Measurements from ENCODE around the gene OTOL1. TPM values are rescaled to one million over a fixed set of nuclear protein-coding genes. Genes with fewer than 3 reads are reported as not detected.

OTOL1 gene
- total RNA-seq, 1 experiment from 2014 or later, result not detected

DNA sequence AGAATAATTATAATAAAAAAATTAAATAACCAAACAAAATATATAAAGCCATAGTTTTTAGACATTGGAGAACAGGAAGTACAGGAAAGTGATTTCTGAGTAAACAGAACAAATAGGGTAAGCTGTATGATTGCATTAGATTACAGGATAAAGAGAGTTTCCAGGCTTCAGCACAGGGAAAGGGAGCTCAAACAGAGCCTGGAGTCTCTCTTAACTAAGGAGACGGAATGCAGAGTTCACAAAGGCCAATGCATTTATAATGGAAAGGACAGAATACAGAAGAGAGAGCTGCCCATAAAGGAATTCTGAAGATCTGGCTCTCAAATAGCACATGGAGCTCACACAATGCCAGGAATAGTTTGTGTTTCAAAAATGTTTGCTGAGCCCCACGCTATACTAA is 42.0 kb upstream of the OTOL1 start:
- intact Hi-C loops (cut with micrococcal nuclease; ENCODE audit: unreplicated experiment), result no loop called here
- BruUV-seq (replicated peaks), result no TSS peak
- H3K9me3 ChIP-seq (ENCODE audit: low read depth, low read length, poor library complexity, severe bottlenecking), result no peaks in the 10 kb centered on the region
- H3K4me3 ChIP-seq (ENCODE audit: low read depth, low read length, poor library complexity, severe bottlenecking), result no peak overlapping the region
- H3K27ac ChIP-seq (ENCODE audit: low read depth, low read length, poor library complexity, severe bottlenecking), result no peak overlapping the region
- POLR2A ChIA-PET (ENCODE audit: low non-redundant PET), result no interaction called here
- peaks cover 14% of the 10 kb centered on the region for H3K4me1 ChIP-seq (ENCODE audit: insufficient read depth, low read length, poor library complexity, severe bottlenecking)
- CTCF ChIA-PET, result no interaction called here
- DNase-seq (ENCODE audit: low spot score), result no peak
- TF ChIP-seq EZH2 (IDR thresholded peaks at IDR 0.05; ENCODE audit: borderline replicate concordance, low read depth, low read length, poor library complexity, severe bottlenecking), result no peak
- TF ChIP-seq, protein P1, sequence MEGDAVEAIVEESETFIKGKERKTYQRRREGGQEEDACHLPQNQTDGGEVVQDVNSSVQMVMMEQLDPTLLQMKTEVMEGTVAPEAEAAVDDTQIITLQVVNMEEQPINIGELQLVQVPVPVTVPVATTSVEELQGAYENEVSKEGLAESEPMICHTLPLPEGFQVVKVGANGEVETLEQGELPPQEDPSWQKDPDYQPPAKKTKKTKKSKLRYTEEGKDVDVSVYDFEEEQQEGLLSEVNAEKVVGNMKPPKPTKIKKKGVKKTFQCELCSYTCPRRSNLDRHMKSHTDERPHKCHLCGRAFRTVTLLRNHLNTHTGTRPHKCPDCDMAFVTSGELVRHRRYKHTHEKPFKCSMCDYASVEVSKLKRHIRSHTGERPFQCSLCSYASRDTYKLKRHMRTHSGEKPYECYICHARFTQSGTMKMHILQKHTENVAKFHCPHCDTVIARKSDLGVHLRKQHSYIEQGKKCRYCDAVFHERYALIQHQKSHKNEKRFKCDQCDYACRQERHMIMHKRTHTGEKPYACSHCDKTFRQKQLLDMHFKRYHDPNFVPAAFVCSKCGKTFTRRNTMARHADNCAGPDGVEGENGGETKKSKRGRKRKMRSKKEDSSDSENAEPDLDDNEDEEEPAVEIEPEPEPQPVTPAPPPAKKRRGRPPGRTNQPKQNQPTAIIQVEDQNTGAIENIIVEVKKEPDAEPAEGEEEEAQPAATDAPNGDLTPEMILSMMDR (conservative IDR thresholded peaks at IDR 0.05; ENCODE audit: low read depth, low read length), result no peak
- H3K36me3 ChIP-seq (ENCODE audit: insufficient read depth, low read length, poor library complexity, severe bottlenecking), result no peaks in the 10 kb centered on the region
- no peaks in the 10 kb centered on the region for H3K27me3 ChIP-seq (replicated peaks; ENCODE audit: insufficient read depth, low read depth, low read length, poor library complexity)

DNA sequence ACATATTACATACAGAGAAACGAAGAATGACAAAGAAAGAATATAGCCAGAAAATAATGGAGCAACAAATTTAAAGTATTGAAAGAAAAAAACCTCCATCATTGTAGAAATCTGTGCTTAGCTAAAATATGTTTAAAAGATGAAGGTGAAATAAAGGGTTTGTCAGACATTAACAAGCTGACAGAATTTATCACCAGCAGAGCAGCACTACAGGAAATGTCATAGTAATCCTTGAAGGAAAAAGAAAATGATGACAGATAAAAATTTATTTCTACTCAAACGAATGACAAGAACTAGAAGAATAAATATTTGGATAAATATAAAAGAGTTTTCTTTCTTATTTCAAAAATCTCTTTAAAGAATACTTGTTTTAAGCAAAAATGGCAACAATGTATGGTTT is 40.6 kb upstream of the OTOL1 start:
- H3K4me1 ChIP-seq (ENCODE audit: insufficient read depth, low read length, poor library complexity, severe bottlenecking), result peaks cover 14% of the 10 kb centered on the region
- no peak overlapping the region for H3K4me3 ChIP-seq (ENCODE audit: low read depth, low read length, poor library complexity, severe bottlenecking)
- DNase-seq (ENCODE audit: low spot score), result peak; percentile 3
- CTCF ChIA-PET, result no interaction called here
- no peak overlapping the region for H3K27ac ChIP-seq (ENCODE audit: low read depth, low read length, poor library complexity, severe bottlenecking)
- no peaks in the 10 kb centered on the region for H3K9me3 ChIP-seq (ENCODE audit: low read depth, low read length, poor library complexity, severe bottlenecking)
- intact Hi-C loops (cut with micrococcal nuclease; ENCODE audit: unreplicated experiment), result no loop called here
- H3K27me3 ChIP-seq (replicated peaks; ENCODE audit: insufficient read depth, low read depth, low read length, poor library complexity), result no peaks in the 10 kb centered on the region
- H3K36me3 ChIP-seq (ENCODE audit: insufficient read depth, low read length, poor library complexity, severe bottlenecking), result no peaks in the 10 kb centered on the region
- POLR2A ChIA-PET (ENCODE audit: low non-redundant PET), result no interaction called here
- TF ChIP-seq, protein P1 (conservative IDR thresholded peaks at IDR 0.05; ENCODE audit: low read depth, low read length), result no peak
- no peak for TF ChIP-seq EZH2 (IDR thresholded peaks at IDR 0.05; ENCODE audit: borderline replicate concordance, low read depth, low read length, poor library complexity, severe bottlenecking)
- BruUV-seq (replicated peaks), result no TSS peak

DNA sequence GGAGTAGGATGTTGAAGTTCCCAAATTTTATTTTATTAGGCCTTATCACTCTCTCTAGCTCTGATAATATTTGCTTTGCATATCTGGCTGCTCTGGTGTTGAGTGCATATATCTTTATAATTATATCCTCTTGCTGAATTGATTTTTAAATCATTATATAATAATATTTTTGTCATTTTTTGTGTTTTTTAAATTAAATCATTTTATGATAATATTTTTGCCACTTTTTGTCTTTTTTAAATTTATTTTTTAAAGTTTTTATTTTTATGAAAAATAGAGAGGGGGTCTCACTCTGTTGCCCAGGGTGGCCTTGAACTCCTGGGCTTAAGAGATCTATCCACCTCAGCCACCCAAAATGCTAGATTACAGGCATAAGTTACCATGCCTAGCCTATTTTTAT is 34.5 kb upstream of the OTOL1 start:
- no peaks in the 10 kb centered on the region for H3K9me3 ChIP-seq (ENCODE audit: low read depth, low read length, poor library complexity, severe bottlenecking)
- H3K4me1 ChIP-seq (ENCODE audit: insufficient read depth, low read length, poor library complexity, severe bottlenecking), result no peaks in the 10 kb centered on the region
- no peak overlapping the region for H3K4me3 ChIP-seq (ENCODE audit: low read depth, low read length, poor library complexity, severe bottlenecking)
- POLR2A ChIA-PET (ENCODE audit: low non-redundant PET), result no interaction called here
- intact Hi-C loops (cut with micrococcal nuclease; ENCODE audit: unreplicated experiment), result no loop called here
- TF ChIP-seq, protein P1 (conservative IDR thresholded peaks at IDR 0.05; ENCODE audit: low read depth, low read length), result no peak
- no peak for TF ChIP-seq EZH2 (IDR thresholded peaks at IDR 0.05; ENCODE audit: borderline replicate concordance, low read depth, low read length, poor library complexity, severe bottlenecking)
- no peaks in the 10 kb centered on the region for H3K36me3 ChIP-seq (ENCODE audit: insufficient read depth, low read length, poor library complexity, severe bottlenecking)
- BruUV-seq (replicated peaks), result no TSS peak
- CTCF ChIA-PET, result no interaction called here
- no peak for DNase-seq (ENCODE audit: low spot score)
- H3K27ac ChIP-seq (ENCODE audit: low read depth, low read length, poor library complexity, severe bottlenecking), result no peak overlapping the region
- no peaks in the 10 kb centered on the region for H3K27me3 ChIP-seq (replicated peaks; ENCODE audit: insufficient read depth, low read depth, low read length, poor library complexity)
